HEK293 (cell line): ENCODE results near the gene ZNF438.

ENCODE experiments used
- CTCF ChIA-PET: fragments of 350-600 bp; formaldehyde crosslinking; extraction: SDS; loops from one replicate; lab custom pipeline; 2021; ENCODE audit warnings: antibody characterized with exemption; lab: Yijun Ruan, JAX
- POLR2A ChIA-PET: fragments of 300-600 bp; formaldehyde crosslinking; extraction: SDS; loops from one replicate; lab custom pipeline; 2020; ENCODE audit warnings: antibody characterized with exemption, inconsistent platforms; lab: Yijun Ruan, JAX
- H3K27ac ChIP-seq: fragments of 200-500 bp; sonication (Bioruptor generic); 2 replicates; pipeline ENCODE4 v1.5.1; 2014; ENCODE audit warnings: low read depth, low read length, control low read depth, inconsistent platforms; ENCODE audit errors: extremely low read depth
- H3K36me3 ChIP-seq, 2 experiments: fragments of 200-500 bp in 1 of 2; sonication (Bioruptor generic) in 1 of 2; 1 replicate in 1 of 2; 2 replicates in 1 of 2; pipeline ENCODE4 v1.5.1; 2014 to 2017; ENCODE audit warnings: inconsistent platforms in 2 of 2, low read length in 2 of 2; ENCODE audit not compliant: control insufficient read depth in 2 of 2, insufficient read depth in 1 of 2
- H3K4me1 ChIP-seq: fragments of 200-500 bp; sonication (Bioruptor generic); 2 replicates; pipeline ENCODE4 v1.5.1; 2014; ENCODE audit warnings: mild to moderate bottlenecking, low read length, inconsistent platforms; ENCODE audit not compliant: control insufficient read depth, insufficient read depth
- H3K4me3 ChIP-seq: 2 replicates; pipeline ENCODE4 v1.5.1; 2011; ENCODE audit warnings: low read depth, mild to moderate bottlenecking, control low read depth, low read length, moderate library complexity
- H3K9me3 ChIP-seq: fragments of 200-500 bp; sonication (Bioruptor generic); 2 replicates; pipeline ENCODE4 v1.5.1; 2014; ENCODE audit warnings: low read depth, low read length, inconsistent platforms; ENCODE audit not compliant: control insufficient read depth, insufficient read depth
- CTCF ChIP-seq: fragments of 450-650 bp; formaldehyde crosslinking; IDR thresholded peaks from 2 replicates; pipeline ENCODE4 v1.5.1; 2016; ENCODE audit warnings: missing biosample characterization, missing genetic modification characterization
- GLIS2 ChIP-seq: fragments of 450-650 bp; formaldehyde crosslinking; IDR thresholded peaks from 2 replicates; pipeline ENCODE4 v1.5.1; 2016; ENCODE audit warnings: missing biosample characterization, missing genetic modification characterization
- HOXC10 ChIP-seq: sonication (generic); formaldehyde crosslinking; IDR thresholded peaks from 2 replicates; pipeline ENCODE4 v1.8.1; 2023; ENCODE audit warnings: mild to moderate bottlenecking, missing genetic modification reagents
- KLF1 ChIP-seq: fragments of 450-650 bp; formaldehyde crosslinking; IDR thresholded peaks from 2 replicates; pipeline ENCODE4 v1.5.1; 2016; ENCODE audit warnings: missing biosample characterization, missing genetic modification characterization
- REPIN1 ChIP-seq: fragments of 450-650 bp; formaldehyde crosslinking; IDR thresholded peaks from 2 replicates; pipeline ENCODE4 v1.5.1; 2017; ENCODE audit warnings: missing biosample characterization, missing genetic modification characterization, low read depth
- SP7 ChIP-seq: fragments of 450-650 bp; formaldehyde crosslinking; IDR thresholded peaks from 2 replicates; pipeline ENCODE4 v1.5.1; 2016; ENCODE audit warnings: missing biosample characterization, missing genetic modification characterization
- ZBTB17 ChIP-seq: fragments of 450-650 bp; formaldehyde crosslinking; IDR thresholded peaks from 2 replicates; pipeline ENCODE4 v1.5.1; 2016; ENCODE audit warnings: missing biosample characterization, missing genetic modification characterization
- ZBTB48 ChIP-seq: fragments of 450-650 bp; formaldehyde crosslinking; IDR thresholded peaks from 2 replicates; pipeline ENCODE4 v1.5.1; 2016; ENCODE audit warnings: missing biosample characterization, missing genetic modification characterization
- ZNF10 ChIP-seq: fragments of 450-650 bp; formaldehyde crosslinking; IDR thresholded peaks from 2 replicates; pipeline ENCODE4 v1.5.1; 2017; ENCODE audit warnings: missing biosample characterization, missing genetic modification characterization
- ZNF157 ChIP-seq: fragments of 450-650 bp; formaldehyde crosslinking; IDR thresholded peaks from 2 replicates; pipeline ENCODE4 v1.5.1; 2016; ENCODE audit warnings: missing biosample characterization, missing genetic modification characterization
- ZNF169 ChIP-seq: fragments of 450-650 bp; formaldehyde crosslinking; IDR thresholded peaks from 2 replicates; pipeline ENCODE4 v1.5.1; 2016; ENCODE audit warnings: missing biosample characterization, missing genetic modification characterization
- ZNF19 ChIP-seq: fragments of 450-650 bp; formaldehyde crosslinking; IDR thresholded peaks from 2 replicates; pipeline ENCODE4; 2016; ENCODE audit warnings: missing biosample characterization, missing genetic modification characterization, low read depth
- ZNF2 ChIP-seq: fragments of 450-650 bp; formaldehyde crosslinking; IDR thresholded peaks from 2 replicates; pipeline ENCODE4 v1.5.1; 2016; ENCODE audit warnings: missing biosample characterization, missing genetic modification characterization
- ZNF221 ChIP-seq: fragments of 450-650 bp; formaldehyde crosslinking; IDR thresholded peaks from 2 replicates; pipeline ENCODE4 v1.5.1; 2017; ENCODE audit warnings: missing biosample characterization, missing genetic modification characterization, borderline replicate concordance
- ZNF23 ChIP-seq: fragments of 450-650 bp; formaldehyde crosslinking; IDR thresholded peaks from 2 replicates; pipeline ENCODE4 v1.5.1; 2016; ENCODE audit warnings: missing biosample characterization, missing genetic modification characterization, borderline replicate concordance
- ZNF280C ChIP-seq: fragments of 450-650 bp; formaldehyde crosslinking; IDR thresholded peaks from 2 replicates; pipeline ENCODE4 v1.5.1; 2016; ENCODE audit warnings: missing biosample characterization, missing genetic modification characterization
- ZNF580 ChIP-seq: fragments of 450-650 bp; formaldehyde crosslinking; IDR thresholded peaks from 2 replicates; pipeline ENCODE4 v1.5.1; 2016; ENCODE audit warnings: missing biosample characterization, missing genetic modification characterization
- ZNF600 ChIP-seq: fragments of 450-650 bp; formaldehyde crosslinking; IDR thresholded peaks from 2 replicates; pipeline ENCODE4 v1.5.1; 2016; ENCODE audit warnings: missing biosample characterization, missing genetic modification characterization
- ZNF660 ChIP-seq: fragments of 450-650 bp; IDR thresholded peaks from 2 replicates; pipeline ENCODE4 v1.5.1; 2018; ENCODE audit warnings: missing biosample characterization, mild to moderate bottlenecking, missing genetic modification characterization
- ZNF707 ChIP-seq: fragments of 450-650 bp; formaldehyde crosslinking; IDR thresholded peaks from 2 replicates; pipeline ENCODE4 v1.5.1; 2016; ENCODE audit warnings: missing biosample characterization, missing genetic modification characterization
- ZNF785 ChIP-seq: fragments of 450-650 bp; formaldehyde crosslinking; IDR thresholded peaks from 2 replicates; pipeline ENCODE4 v1.5.1; 2016; ENCODE audit warnings: missing biosample characterization, missing genetic modification characterization
- ZNF843 ChIP-seq: fragments of 450-650 bp; formaldehyde crosslinking; IDR thresholded peaks from 2 replicates; pipeline ENCODE4 v1.5.1; 2016; ENCODE audit warnings: missing biosample characterization, missing genetic modification characterization
- TF ChIP-seq, protein P1 (sequence below): fragments of 450-650 bp; formaldehyde crosslinking; IDR thresholded peaks from 2 replicates; pipeline ENCODE4 v1.5.1; 2016; ENCODE audit warnings: missing biosample characterization, missing genetic modification characterization, borderline replicate concordance

Gene ZNF438

GRCh38 chr10:31031558-31032257 is at the start of gene ZNF438 (continued):
- peak; percentile 80 for TF ChIP-seq CTCF (tag by site-specific recombination)
- TF ChIP-seq ZNF707: no peak
- no peak for TF ChIP-seq ZNF280C (tag by site-specific recombination)
- TF ChIP-seq KLF1 (tag by site-specific recombination): peak; percentile 87
- TF ChIP-seq ZNF785 (tag by site-specific recombination): no peak
- no peak for TF ChIP-seq ZNF169
- TF ChIP-seq ZNF221 (tag by site-specific recombination): no peak
- TF ChIP-seq REPIN1 (tag by site-specific recombination): 0 out of 2 replicates have a peak, but pooled peaks have one; percentile 19
- TF ChIP-seq, all 188 proteins: peak for 61

GRCh38 chr10:31076610-31076988 is 44.9 kb upstream of the ZNF438 start:
- no peak overlapping the region for H3K4me3 ChIP-seq
- H3K4me1 ChIP-seq: no peaks in the 10 kb centered on the region
- no peak overlapping the region for H3K27ac ChIP-seq
- TF ChIP-seq HOXC10 (CRISPR knock-in tag) (no peak), ZNF10 (tag by site-specific recombination) (no peak), ZBTB17 (peak; percentile 61; the same call in 1 of the 2 replicates), ZNF23 (peak; percentile 81; the same call in 1 of the 2 replicates), ZNF580 (tag by site-specific recombination) (no peak)
- H3K9me3 ChIP-seq: no peaks in the 10 kb centered on the region
- ChIA-PET CTCF (no interaction called here), POLR2A (no interaction called here)
- no peaks in the 10 kb centered on the region for H3K36me3 ChIP-seq

- Histone ChIP-seq H3K36me3 (no peaks in the 10 kb centered on the region), H3K27ac (no peak overlapping the region), H3K4me3 (no peak overlapping the region), H3K9me3 (no peaks in the 10 kb centered on the region), H3K4me1 (no peaks in the 10 kb centered on the region)
- ChIA-PET CTCF (no interaction called here), POLR2A (no interaction called here)
- TF ChIP-seq SP7 (tag by site-specific recombination) (no peak), ZNF600 (tag by site-specific recombination) (no peak), ZNF157 (tag by site-specific recombination) (no peak), ZNF843 (tag by site-specific recombination) (no peak), ZNF2 (tag by site-specific recombination) (no peak), ZNF169 (no peak), ZBTB48 (tag by site-specific recombination) (no peak), GLIS2 (no peak), HOXC10 (CRISPR knock-in tag) (no peak), ZNF19 (no peak), ZNF660 (tag by site-specific recombination) (no peak)
- TF ChIP-seq, protein P1, sequence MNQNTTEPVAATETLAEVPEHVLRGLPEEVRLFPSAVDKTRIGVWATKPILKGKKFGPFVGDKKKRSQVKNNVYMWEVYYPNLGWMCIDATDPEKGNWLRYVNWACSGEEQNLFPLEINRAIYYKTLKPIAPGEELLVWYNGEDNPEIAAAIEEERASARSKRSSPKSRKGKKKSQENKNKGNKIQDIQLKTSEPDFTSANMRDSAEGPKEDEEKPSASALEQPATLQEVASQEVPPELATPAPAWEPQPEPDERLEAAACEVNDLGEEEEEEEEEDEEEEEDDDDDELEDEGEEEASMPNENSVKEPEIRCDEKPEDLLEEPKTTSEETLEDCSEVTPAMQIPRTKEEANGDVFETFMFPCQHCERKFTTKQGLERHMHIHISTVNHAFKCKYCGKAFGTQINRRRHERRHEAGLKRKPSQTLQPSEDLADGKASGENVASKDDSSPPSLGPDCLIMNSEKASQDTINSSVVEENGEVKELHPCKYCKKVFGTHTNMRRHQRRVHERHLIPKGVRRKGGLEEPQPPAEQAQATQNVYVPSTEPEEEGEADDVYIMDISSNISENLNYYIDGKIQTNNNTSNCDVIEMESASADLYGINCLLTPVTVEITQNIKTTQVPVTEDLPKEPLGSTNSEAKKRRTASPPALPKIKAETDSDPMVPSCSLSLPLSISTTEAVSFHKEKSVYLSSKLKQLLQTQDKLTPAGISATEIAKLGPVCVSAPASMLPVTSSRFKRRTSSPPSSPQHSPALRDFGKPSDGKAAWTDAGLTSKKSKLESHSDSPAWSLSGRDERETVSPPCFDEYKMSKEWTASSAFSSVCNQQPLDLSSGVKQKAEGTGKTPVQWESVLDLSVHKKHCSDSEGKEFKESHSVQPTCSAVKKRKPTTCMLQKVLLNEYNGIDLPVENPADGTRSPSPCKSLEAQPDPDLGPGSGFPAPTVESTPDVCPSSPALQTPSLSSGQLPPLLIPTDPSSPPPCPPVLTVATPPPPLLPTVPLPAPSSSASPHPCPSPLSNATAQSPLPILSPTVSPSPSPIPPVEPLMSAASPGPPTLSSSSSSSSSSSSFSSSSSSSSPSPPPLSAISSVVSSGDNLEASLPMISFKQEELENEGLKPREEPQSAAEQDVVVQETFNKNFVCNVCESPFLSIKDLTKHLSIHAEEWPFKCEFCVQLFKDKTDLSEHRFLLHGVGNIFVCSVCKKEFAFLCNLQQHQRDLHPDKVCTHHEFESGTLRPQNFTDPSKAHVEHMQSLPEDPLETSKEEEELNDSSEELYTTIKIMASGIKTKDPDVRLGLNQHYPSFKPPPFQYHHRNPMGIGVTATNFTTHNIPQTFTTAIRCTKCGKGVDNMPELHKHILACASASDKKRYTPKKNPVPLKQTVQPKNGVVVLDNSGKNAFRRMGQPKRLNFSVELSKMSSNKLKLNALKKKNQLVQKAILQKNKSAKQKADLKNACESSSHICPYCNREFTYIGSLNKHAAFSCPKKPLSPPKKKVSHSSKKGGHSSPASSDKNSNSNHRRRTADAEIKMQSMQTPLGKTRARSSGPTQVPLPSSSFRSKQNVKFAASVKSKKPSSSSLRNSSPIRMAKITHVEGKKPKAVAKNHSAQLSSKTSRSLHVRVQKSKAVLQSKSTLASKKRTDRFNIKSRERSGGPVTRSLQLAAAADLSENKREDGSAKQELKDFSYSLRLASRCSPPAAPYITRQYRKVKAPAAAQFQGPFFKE (tag by site-specific recombination): no peak
Measured at GRCh38 chr10:31075881-31076609, 44.4 kb upstream of the ZNF438 start.
